Articular chondrocyte of knee joint (primary cell): Measurements from ENCODE around the gene FOXL3. TPM values are rescaled to one million over a fixed set of nuclear protein-coding genes. Genes with fewer than 3 reads are reported as not detected.

Source experiments
- total RNA-seq: library from RNA; depleted of rRNA; stranded (reverse); fragments of >200 nt; gene quantifications from 2 replicates; pipeline ENCODE4 v1.2.3, GENCODE V29; 2012

FOXL3 gene
- not detected in 2 replicates for total RNA-seq

GRCh38 chr7:289756-290553, at the start of gene FOXL3:
Gene FOXL3, plus strand, starts transcription at chr7:290170. Its CDS starts 0 bp downstream, at chr7:290170.

Other genes starting within 250 kb of the FOXL3 start
- 37.8 and 42.3 TPM in 2 replicates for gene FAM20C, start 97.6 kb upstream of the FOXL3 start, total RNA-seq
- gene PDGFA, start 229.7 kb downstream of the FOXL3 start, total RNA-seq: 28.1 and 34.6 TPM in 2 replicates